ENCODE results near the gene F9. TPM values are rescaled to one million over a fixed set of nuclear protein-coding genes. Genes with fewer than 3 reads are reported as not detected.
"Not testable (repeated sequence)": the region's sequence is repeated elsewhere in the genome, so short reads cannot be mapped to it uniquely, and the experiment has no call there.

Gene F9
- under 1 TPM in 1 of 8 experiments, not detected in 7; 0.19 TPM for total RNA-seq

DNA sequence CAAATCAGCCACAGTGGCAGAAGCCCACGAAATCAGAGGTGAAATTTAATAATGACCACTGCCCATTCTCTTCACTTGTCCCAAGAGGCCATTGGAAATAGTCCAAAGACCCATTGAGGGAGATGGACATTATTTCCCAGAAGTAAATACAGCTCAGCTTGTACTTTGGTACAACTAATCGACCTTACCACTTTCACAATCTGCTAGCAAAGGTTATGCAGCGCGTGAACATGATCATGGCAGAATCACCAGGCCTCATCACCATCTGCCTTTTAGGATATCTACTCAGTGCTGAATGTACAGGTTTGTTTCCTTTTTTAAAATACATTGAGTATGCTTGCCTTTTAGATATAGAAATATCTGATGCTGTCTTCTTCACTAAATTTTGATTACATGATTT, at the start of gene F9:
TSS of gene F9 (plus strand) at position 190 of the 400 bp plus-strand sequence. CDS start at position 216, 26 bp downstream.
- WGBS, 10 experiments: 0 to 47% (median 17%) methylated on average over 1 to 4 of the region's 4 CpGs; no CpG with 5 or more reads in 7 of the 10 experiments
- in situ Hi-C loops (cut with MboI; ENCODE audit: low pct_unique_long_range_greater_than_20kb in 2 of 9, low sequenced_read_pairs in 9 of 9, unreplicated experiment in 9 of 9): no loop called here
- Histone ChIP-seq H3K4me1 (replicated peaks in 1 of 2) (no peaks in the 10 kb centered on the region), H3K27ac (no peak within 1 kb of the TSS), H3K4me3 (no peak within 1 kb of the TSS)
- no peak for ATAC-seq (replicated peaks in 6 of 8)

DNA sequence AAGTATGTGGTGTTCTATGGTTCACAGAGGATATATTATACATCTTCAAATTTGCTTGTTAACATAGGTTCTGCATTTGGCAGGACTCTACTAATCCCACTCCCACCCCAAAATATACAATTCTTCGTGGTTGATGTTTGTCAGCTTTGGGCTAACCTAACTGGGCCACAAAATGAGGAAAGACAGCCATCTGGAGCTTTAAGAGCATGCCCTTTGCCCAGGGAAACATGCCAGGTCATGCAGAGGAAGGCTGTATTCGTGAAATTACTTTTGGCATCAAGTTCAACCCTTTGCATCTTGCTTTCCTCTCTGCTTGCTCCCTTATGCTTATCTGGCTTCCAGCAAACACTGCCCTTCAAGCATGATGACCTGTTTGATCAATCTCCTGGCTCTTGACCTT, 46.8 kb upstream of the F9 start:
- Histone ChIP-seq H3K27ac (no peak overlapping the region), H3K4me3 (no peak overlapping the region), H3K4me1 (replicated peaks in 1 of 2) (no peaks in the 10 kb centered on the region)
- in situ Hi-C loops (cut with MboI; ENCODE audit: low pct_unique_long_range_greater_than_20kb in 2 of 9, low sequenced_read_pairs in 9 of 9, unreplicated experiment in 9 of 9): no loop called here
- ATAC-seq (replicated peaks in 6 of 8): no peak
- 0 to 21% (median 10%) methylated on average over 1 to 2 of the region's 2 CpGs; no CpG with 5 or more reads in 6 of the 10 experiments for WGBS, 10 experiments

DNA sequence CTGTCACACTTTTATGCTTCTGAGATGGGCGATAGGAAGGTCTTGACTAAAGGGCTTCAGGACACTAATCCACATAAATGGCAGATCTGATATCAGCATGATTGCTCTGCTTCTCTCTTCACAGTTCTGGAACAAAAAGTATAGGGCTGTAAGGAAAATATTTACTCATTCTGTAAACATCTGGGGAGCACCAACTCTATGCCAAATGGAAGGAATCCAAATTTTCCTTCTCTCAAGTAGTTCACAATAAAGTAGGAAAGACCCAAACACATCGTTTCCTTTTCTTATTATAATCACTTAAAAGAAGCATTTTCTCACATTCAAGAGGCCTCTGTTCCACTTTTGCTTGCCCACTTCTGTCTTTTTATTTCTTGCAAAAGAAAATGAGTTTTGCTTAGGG, 45.9 kb upstream of the F9 start:
- ATAC-seq (replicated peaks in 6 of 8): no peak
- H3K4me3 ChIP-seq: no peak overlapping the region
- WGBS, 10 experiments: 0 to 83% (median 0%) methylated on average over 1 to 2 of the region's 2 CpGs; no CpG with 5 or more reads in 5 of the 10 experiments
- in situ Hi-C loops (cut with MboI; ENCODE audit: low pct_unique_long_range_greater_than_20kb in 2 of 9, low sequenced_read_pairs in 9 of 9, unreplicated experiment in 9 of 9): no loop called here
- no peak overlapping the region for H3K27ac ChIP-seq
- H3K4me1 ChIP-seq (replicated peaks in 1 of 2): no peaks in the 10 kb centered on the region

DNA sequence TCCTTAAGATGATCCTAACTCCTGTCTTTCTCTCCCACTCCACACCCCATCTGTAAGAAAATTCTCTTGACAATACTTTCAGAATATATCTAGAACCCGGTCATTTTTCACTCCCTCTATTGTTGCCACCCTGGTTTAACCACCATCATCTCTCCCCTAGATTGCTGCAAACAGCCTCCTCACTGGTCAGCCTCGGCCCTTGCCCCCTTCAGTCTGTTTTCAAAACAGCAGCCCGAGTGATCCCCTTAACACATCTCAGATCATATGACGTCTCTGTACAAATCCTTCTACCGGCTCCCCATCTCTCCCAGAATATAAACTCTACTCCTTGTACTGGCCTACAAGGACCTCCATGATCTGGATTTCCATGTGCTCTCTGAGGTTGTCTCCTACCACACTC, 35.2 kb upstream of the F9 start:
- in situ Hi-C loops (cut with MboI; ENCODE audit: low pct_unique_long_range_greater_than_20kb in 2 of 9, low sequenced_read_pairs in 9 of 9, unreplicated experiment in 9 of 9): no loop called here
- H3K4me3 ChIP-seq: no peak overlapping the region
- no peak for ATAC-seq (replicated peaks in 6 of 8)
- WGBS, 10 experiments: 6 to 93% (median 59%) methylated on average over 1 to 5 of the region's 5 CpGs; no CpG with 5 or more reads in 5 of the 10 experiments
- no peaks in the 10 kb centered on the region for H3K4me1 ChIP-seq (replicated peaks in 1 of 2)
- H3K27ac ChIP-seq: no peak overlapping the region

DNA sequence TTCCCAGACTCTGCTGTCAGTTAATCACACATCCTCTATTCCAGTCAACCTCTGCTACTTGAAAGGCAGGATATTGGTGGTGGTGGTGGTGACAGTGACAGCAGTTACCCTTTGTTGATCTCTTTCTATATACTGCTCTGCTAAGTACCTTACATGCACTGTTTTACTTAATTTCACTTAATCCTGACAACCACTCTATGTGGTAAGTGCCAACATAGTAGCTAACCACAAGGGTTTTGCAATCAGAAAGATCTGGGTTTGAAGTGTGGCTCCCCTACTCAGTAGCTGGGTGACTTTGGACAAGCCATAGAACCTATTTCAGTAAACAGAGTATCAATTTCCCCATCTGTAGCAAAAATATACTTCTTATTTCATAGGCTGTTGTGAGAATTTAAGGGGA, 24.2 kb upstream of the F9 start:
- H3K4me3 ChIP-seq: no peak overlapping the region
- in situ Hi-C loops (cut with MboI; ENCODE audit: low pct_unique_long_range_greater_than_20kb in 2 of 9, low sequenced_read_pairs in 9 of 9, unreplicated experiment in 9 of 9): no loop called here
- no peak for ATAC-seq (replicated peaks in 6 of 8)
- no peak overlapping the region for H3K27ac ChIP-seq
- no peaks in the 10 kb centered on the region for H3K4me1 ChIP-seq (replicated peaks in 1 of 2)

DNA sequence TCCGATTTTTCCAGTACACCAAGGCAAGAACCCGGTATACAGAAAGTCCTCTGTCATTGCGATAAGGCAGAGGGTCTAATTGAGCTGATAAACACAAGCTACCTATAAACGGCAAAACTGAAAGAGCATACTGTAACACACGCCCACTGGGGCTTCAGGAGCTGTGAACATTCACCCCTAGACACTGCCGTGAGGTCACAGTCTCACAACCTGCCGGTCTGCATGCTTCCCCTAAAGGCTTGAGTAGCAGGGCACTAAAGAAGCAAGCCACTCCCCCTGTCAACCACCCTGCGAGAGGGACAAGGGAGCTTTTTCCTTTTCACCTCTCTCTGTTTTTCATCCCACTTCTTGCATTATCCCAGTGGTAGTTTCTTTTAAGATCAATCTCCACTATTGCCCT, 22.4 kb upstream of the F9 start:
- no peak overlapping the region for H3K27ac ChIP-seq
- WGBS, 10 experiments: 0 to 100% (median 36%) methylated on average over 1 to 5 of the region's 8 CpGs; no CpG with 5 or more reads in 7 of the 10 experiments
- no peak for ATAC-seq (replicated peaks in 6 of 8)
- H3K4me3 ChIP-seq: no peak overlapping the region
- in situ Hi-C loops (cut with MboI; ENCODE audit: low pct_unique_long_range_greater_than_20kb in 2 of 9, low sequenced_read_pairs in 9 of 9, unreplicated experiment in 9 of 9): no loop called here
- no peaks in the 10 kb centered on the region for H3K4me1 ChIP-seq (replicated peaks in 1 of 2)

DNA sequence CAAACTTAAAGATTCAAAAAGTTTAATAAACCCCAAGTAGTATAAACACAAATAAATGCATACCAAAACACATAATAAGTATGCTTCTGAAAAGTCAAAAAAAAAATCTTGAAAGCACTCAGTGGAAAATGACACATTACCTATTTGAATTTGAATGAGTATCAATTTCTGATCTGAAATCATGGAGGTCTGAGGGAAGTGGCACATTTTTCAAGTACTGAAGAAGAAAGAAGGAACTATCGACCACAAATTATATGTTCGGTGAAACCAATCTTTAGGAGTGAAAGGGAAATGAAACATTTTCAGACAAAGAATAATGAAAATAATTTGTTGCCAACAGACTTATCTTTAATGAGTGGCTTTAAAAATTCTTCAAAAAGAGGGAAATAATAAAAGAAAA, 12.1 kb upstream of the F9 start:
- no peaks in the 10 kb centered on the region for H3K4me1 ChIP-seq (replicated peaks in 1 of 2)
- in situ Hi-C loops (cut with MboI; ENCODE audit: low pct_unique_long_range_greater_than_20kb in 2 of 9, low sequenced_read_pairs in 9 of 9, unreplicated experiment in 9 of 9): no loop called here
- no peak overlapping the region for H3K27ac ChIP-seq
- no peak for ATAC-seq (replicated peaks in 6 of 8)
- WGBS, 10 experiments: 0 to 100% (median 61%) methylated on average over 1 to 2 of the region's 2 CpGs; no CpG with 5 or more reads in 1 of the 10 experiments
- H3K4me3 ChIP-seq: no peak overlapping the region

DNA sequence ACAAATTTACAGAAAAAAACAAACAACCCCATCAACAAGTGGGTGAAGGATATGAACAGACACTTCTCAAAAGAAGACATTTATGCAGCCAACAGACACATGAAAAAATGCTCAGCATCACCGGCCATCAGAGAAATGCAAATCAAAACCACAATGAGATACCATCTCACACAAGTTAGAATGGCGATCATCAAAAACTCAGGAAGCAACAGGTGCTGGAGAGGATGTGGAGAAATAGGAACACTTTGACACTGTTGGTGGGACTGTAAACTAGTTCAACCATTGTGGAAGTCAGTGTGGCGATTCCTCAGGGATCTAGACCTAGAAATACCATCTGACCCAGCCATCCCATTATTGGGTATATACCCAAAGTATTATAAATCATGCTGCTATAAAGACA, 1.7 kb upstream of the F9 start:
- WGBS, 10 experiments: 67 to 80% methylated on average over 1 to 2 of the region's 3 CpGs; no CpG with 5 or more reads in 8 of the 10 experiments

DNA sequence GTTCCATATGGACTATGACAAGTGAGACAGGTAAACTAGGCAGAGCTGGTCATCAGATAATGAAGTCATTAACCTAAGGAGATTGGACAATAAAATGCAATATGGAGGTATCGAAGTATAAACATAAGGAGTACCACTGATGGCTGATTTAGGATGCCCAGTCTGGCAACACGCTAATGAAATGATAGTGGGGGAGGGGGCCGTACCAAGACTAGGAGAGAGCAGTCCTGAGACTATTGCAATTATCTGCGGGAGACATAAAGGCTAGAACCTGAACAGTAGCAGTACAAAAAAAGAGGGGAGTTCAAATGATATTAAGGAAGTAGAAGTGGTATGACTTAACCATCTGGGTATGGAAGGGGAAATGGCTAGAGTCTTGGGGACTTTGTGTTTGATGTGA, 2.3 kb downstream of the F9 start:
- Histone ChIP-seq H3K4me1 (replicated peaks in 1 of 2) (no peaks in the 10 kb centered on the region), H3K27ac (no peak overlapping the region), H3K4me3 (no peak overlapping the region)
- WGBS, 10 experiments: 15 to 100% (median 48%) methylated on average over 1 to 4 of the region's 4 CpGs; no CpG with 5 or more reads in 4 of the 10 experiments
- ATAC-seq (replicated peaks in 6 of 8): no peak
- in situ Hi-C loops (cut with MboI; ENCODE audit: low pct_unique_long_range_greater_than_20kb in 2 of 9, low sequenced_read_pairs in 9 of 9, unreplicated experiment in 9 of 9): no loop called here

More for the DNA sequence above, 1.7 kb upstream of the F9 start:
- H3K27ac ChIP-seq; H3K4me3 ChIP-seq; in situ Hi-C loops (cut with MboI; ENCODE audit: low pct_unique_long_range_greater_than_20kb in 2 of 9, low sequenced_read_pairs in 9 of 9, unreplicated experiment in 9 of 9); H3K4me1 ChIP-seq (replicated peaks in 1 of 2); ATAC-seq (replicated peaks in 6 of 8): not testable (repeated sequence)

DNA sequence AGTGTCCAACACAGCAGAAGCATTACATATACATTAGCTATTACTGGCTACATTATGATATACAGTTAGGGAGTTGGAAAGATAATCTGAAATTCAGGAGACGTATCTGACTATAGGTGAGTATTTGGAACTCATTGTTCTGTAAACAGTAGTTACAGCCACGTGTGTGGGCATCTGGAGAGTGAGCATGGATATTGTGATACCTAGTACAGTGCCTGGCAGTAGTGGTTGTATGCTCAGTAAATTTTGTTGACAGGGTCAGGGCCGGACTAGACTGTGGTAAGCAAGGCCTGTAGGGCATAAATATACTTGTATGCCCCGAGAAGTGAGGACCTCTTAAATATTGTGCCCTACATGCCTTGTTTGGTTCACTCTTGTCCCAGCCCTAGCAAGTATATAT, 2.9 kb downstream of the F9 start:
- H3K27ac ChIP-seq: no peak overlapping the region
- WGBS, 10 experiments: 0 to 37% (median 0%) methylated on average over 1 to 3 of the region's 4 CpGs; no CpG with 5 or more reads in 5 of the 10 experiments
- no peak overlapping the region for H3K4me3 ChIP-seq
- ATAC-seq (replicated peaks in 6 of 8): no peak
- H3K4me1 ChIP-seq (replicated peaks in 1 of 2): no peaks in the 10 kb centered on the region
- in situ Hi-C loops (cut with MboI; ENCODE audit: low pct_unique_long_range_greater_than_20kb in 2 of 9, low sequenced_read_pairs in 9 of 9, unreplicated experiment in 9 of 9): no loop called here

DNA sequence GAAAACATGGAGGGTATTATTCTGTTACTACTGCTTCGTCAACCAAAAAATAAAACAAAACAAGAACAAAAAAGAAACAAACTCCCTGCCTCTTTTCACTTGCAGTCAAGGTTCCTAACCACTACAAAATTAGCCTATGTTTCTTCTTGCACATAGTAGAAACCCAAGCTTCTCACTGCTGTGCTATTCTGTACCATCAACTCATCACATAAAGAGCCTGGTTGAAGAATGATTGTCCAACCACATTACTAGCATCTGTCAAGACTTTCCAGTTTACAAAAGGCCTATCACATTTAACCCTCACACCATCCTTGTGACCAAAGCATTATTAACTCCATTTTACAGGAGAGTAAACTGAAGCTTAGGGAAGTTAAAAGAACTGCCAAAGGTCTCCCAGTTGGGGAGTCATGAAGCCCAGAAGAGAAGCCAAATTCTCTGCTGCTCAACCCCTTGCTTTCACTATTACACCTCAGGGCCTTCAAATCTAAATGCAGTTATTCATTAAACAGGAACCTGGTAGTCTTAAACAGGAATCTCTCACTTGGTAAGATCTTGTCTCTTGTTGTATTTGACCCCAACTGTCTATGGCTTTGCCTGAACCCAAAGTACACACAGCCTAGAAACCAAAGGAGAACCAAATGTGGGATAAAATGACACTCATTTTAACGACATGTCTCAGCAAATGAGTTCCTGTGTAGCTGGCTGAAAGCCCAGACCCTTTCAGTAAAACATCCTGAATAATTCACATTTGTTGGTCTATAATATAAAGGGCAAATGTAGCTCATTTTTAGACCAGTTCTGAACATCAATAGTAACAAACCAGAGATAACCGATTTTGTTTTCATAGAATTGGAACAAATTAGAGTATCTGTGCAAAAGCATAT, 8.6 kb downstream of the F9 start:
- in situ Hi-C loops (cut with MboI; ENCODE audit: low pct_unique_long_range_greater_than_20kb in 2 of 9, low sequenced_read_pairs in 9 of 9, unreplicated experiment in 9 of 9): no loop called here
- ATAC-seq (replicated peaks in 6 of 8): peak in 1 of 8 experiments; percentile 11
- no peak overlapping the region for H3K4me3 ChIP-seq
- WGBS, 10 experiments: 10 to 84% (median 30%) methylated on average over 2 to 3 of the region's 3 CpGs; no CpG with 5 or more reads in 6 of the 10 experiments
- H3K4me1 ChIP-seq (replicated peaks in 1 of 2): no peaks in the 10 kb centered on the region
- H3K27ac ChIP-seq: no peak overlapping the region

DNA sequence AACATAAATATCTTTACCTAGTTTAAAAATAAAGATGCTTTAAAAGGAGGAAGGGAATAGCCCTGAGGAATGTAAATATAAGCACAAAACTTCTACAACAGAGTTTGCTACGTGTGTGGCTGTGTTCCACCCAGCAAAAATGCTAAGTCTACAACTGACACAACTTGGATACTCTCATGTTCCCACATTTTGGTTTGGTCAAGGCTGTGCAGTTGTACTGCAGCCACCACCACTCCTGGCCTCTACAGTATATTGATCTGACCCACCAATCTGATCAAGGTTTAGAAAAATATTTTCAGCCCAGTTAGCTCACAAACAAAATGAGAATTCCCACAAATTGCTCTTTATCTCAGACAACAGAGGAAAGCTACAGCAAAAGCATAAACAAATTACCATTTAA, 12.1 kb downstream of the F9 start:
- no peak overlapping the region for H3K27ac ChIP-seq
- ATAC-seq (replicated peaks in 6 of 8): no peak
- WGBS, 10 experiments: 0 to 40% (median 17%) methylated on average over 1 of the region's 1 CpG; no CpG with 5 or more reads in 7 of the 10 experiments
- in situ Hi-C loops (cut with MboI; ENCODE audit: low pct_unique_long_range_greater_than_20kb in 2 of 9, low sequenced_read_pairs in 9 of 9, unreplicated experiment in 9 of 9): no loop called here
- no peaks in the 10 kb centered on the region for H3K4me1 ChIP-seq (replicated peaks in 1 of 2)
- H3K4me3 ChIP-seq: no peak overlapping the region

DNA sequence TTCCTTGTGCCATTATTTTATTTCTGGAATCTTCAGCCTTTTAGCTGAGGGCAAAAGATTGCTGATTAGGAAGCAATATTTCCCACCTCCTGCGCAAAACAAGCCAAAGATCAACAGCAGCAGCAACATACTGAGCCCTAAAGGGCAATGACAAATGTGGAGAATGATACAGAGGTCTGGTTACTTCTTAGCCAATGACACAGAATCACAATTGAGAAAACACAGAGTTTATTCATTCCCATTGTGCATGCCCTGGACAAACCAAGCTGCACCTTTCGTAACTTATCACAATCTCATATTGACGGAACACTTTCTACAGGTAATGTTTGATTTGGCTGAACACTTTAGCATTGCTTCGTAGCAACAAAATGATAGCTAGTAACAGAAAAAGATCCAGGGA, 13.4 kb downstream of the F9 start:
- in situ Hi-C loops (cut with MboI; ENCODE audit: low pct_unique_long_range_greater_than_20kb in 2 of 9, low sequenced_read_pairs in 9 of 9, unreplicated experiment in 9 of 9): no loop called here
- Histone ChIP-seq H3K4me1 (replicated peaks in 1 of 2) (no peaks in the 10 kb centered on the region), H3K4me3 (no peak overlapping the region), H3K27ac (no peak overlapping the region)
- no peak for ATAC-seq (replicated peaks in 6 of 8)
- WGBS, 10 experiments: 40 to 100% (median 77%) methylated on average over 2 to 4 of the region's 4 CpGs; no CpG with 5 or more reads in 6 of the 10 experiments

DNA sequence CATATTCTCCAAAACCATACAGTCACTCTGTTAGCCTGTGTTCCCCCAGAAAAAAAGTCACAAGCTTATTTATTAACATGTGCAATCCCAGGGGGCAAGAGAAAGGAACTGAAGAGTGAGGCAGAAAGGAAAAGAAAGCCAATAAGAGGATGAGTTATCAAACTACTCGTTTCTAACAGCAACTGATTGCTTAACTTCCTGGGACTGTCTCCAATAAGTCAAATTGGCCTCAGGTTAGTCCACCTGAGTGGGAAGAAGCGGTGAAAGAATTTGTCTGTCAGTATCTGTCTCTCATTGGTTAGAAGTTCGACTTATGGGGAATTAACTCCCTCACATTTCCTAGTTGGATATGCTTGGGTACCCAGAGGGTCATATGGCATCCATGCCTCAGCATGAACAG, 14.1 kb downstream of the F9 start:
- no peak overlapping the region for H3K4me3 ChIP-seq
- 0 to 81% (median 41%) methylated on average over 1 to 3 of the region's 3 CpGs; no CpG with 5 or more reads in 6 of the 10 experiments for WGBS, 10 experiments
- in situ Hi-C loops (cut with MboI; ENCODE audit: low pct_unique_long_range_greater_than_20kb in 2 of 9, low sequenced_read_pairs in 9 of 9, unreplicated experiment in 9 of 9): no loop called here
- ATAC-seq (replicated peaks in 6 of 8): no peak
- H3K27ac ChIP-seq: no peak overlapping the region
- no peaks in the 10 kb centered on the region for H3K4me1 ChIP-seq (replicated peaks in 1 of 2)

Data from motor neuron (in vitro differentiated cells).